Right cardiac atrium (tissue), 5 donors: ENCODE measurements around the gene CHCHD6. TPM values are rescaled to one million over a fixed set of nuclear protein-coding genes. Genes with fewer than 3 reads are reported as not detected.
"Not testable (repeated sequence)": the region's sequence is repeated elsewhere in the genome, so short reads cannot be mapped to it uniquely, and the experiment has no call there.

Experiments used
- ATAC-seq, 2 donors: fragments of 200-7000 bp; cut with Tn5 transposase; one replicate each; pipeline versions ENCODE4 v1.8.0 to v1.9.1; 2020; ENCODE audit warnings: moderate library complexity in 2 of 2, mild to moderate bottlenecking in 1 of 2
- DNase-seq, 3 donors: peaks; one replicate each; pipeline ENCODE4 v3.0.0-alpha.2; 2020
- H3K27ac ChIP-seq: one replicate; pipeline ENCODE4 v1.5.1; 2013; ENCODE audit warnings: mild to moderate bottlenecking, low read length, control low read depth, moderate library complexity
- H3K27me3 ChIP-seq: one replicate; pipeline ENCODE4 v1.6.1; 2013; ENCODE audit not compliant: control insufficient read depth, insufficient read depth
- H3K4me1 ChIP-seq: one replicate; pipeline ENCODE4 v1.6.1; 2013; ENCODE audit warnings: low read length; ENCODE audit not compliant: control insufficient read depth, insufficient read depth
- H3K4me3 ChIP-seq: one replicate; pipeline ENCODE4 v1.5.1; 2013; ENCODE audit warnings: low read length, control low read depth
- H3K9me3 ChIP-seq: one replicate; pipeline ENCODE4 v1.6.1; 2013; ENCODE audit warnings: low read length; ENCODE audit not compliant: control insufficient read depth
- WGBS: extraction: QIAGEN DNeasy Blood & Tissue Kit; methylation state at CpG from one replicate; pipeline ENCODE4 v1.1.7; 2013; 5-methylcytosine and 5-hydroxymethylcytosine counted together
- intact Hi-C, 4 donors: fragments of 100-400 bp; cut with DNase I; formaldehyde crosslinking; loops; one replicate each; pipeline versions ENCODE4 v1.11.0 to v1.14.0; 2022 to 2023
- polyA plus RNA-seq: library from polyadenylated mRNA; stranded (reverse); fragments of 200-250 nt; gene quantifications from one replicate; pipeline ENCODE4 v1.2.3, GENCODE V29; 2013
- total RNA-seq, 4 donors: library from RNA; stranded (reverse); fragmentation: NEBNext Ultra II Directional; extraction: Animal tissue kit (Norgen Biotek cat#: 25700); gene quantifications; one replicate each; pipeline ENCODE4 v1.2.1, GENCODE V29; 2021
- donor health status: healthy with polysubstance abuse.
- donor health status: DM: no; HTN: yes; CAD: no.
- donor health status: DM: no; HTN: no; CAD: no.
- donor health status: DM: no; HTN: yes; CAD: no; lungs with severe emphysema.
- donor health status: DM: yes; HTN: yes; CAD: no.

The CHCHD6 gene
- total and polyA plus RNA-seq, 5 donors, result 7.1 to 10.5 (median 9.3) TPM

DNA sequence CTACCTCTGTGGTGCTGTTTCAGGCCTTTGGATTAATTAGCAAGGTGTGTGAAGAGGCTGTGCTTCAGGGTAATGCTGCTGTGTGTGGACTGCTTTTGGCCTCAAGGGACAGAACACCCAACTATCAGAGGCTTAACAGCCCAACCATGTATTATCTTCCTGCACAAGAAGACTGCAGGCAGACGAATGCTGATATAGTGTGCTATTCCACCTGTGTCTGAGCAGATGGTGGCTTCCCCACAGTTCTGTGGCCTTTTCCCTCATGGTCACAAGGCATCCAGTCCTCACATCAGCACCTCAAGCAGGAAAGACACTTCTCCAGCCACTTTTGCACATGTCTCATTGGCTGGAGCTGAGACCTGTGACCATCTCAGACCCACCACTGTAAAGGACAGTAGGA lies 76.6 kb downstream of the CHCHD6 start:
- ATAC-seq (no peak), DNase-seq (no peak)
- Histone ChIP-seq H3K27me3 (no peaks in the 10 kb centered on the region), H3K4me3 (no peak overlapping the region), H3K4me1 (peaks cover 5% of the 10 kb centered on the region), H3K27ac (no peak overlapping the region), H3K9me3 (no peaks in the 10 kb centered on the region)
- WGBS, result 87% methylated on average over 1 of the region's 1 CpG
- intact Hi-C loops, result no loop called here

GRCh38 chr3:126781406-126781805 lies 77.4 kb downstream of the CHCHD6 start:
- intact Hi-C loops, result no loop called here
- Histone ChIP-seq H3K27ac (no peak overlapping the region), H3K4me1 (peaks cover 5% of the 10 kb centered on the region), H3K9me3 (no peaks in the 10 kb centered on the region), H3K4me3 (no peak overlapping the region), H3K27me3 (no peaks in the 10 kb centered on the region)
- 83% methylated on average over 3 of the region's 3 CpGs for WGBS
- ATAC-seq (peak in 1 of 2 donors; percentile 11), DNase-seq (no peak)

DNA sequence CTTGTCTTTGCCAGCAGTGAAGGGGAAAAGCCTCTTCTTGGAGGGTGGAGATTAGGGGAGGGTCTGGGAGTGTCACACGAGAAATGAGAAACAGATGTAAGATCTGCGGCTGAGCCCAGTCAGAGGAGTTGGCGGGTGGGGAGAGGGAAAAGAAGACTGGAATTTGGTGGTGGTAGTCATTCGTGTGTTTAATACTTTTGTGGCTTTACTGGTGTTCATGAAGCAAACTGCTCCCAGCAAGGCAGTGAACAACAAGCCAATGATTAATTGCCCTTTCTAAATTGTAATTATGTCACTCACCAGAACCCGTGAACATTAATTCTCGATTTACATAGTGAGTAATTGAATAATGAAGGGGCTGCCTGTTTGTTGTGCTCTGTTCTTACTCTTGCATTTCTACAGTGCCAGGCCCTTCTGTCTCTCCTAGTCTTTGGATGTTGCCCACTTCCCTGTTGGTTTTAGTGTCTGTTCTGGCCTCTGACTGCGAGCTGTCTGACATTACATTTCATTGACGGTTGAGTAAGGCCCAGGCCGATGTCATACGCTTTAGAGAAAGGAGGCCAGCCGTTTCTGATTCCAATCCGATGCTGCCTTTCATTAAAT lies 78.0 kb downstream of the CHCHD6 start:
- peak overlapping the region; percentile 25 for H3K27ac ChIP-seq
- no peaks in the 10 kb centered on the region for H3K27me3 ChIP-seq
- 66% methylated on average over 12 of the region's 12 CpGs for WGBS
- intact Hi-C loops, result no loop called here
- H3K4me1 ChIP-seq, result peaks cover 5% of the 10 kb centered on the region
- ATAC-seq, result peak; percentile 77 to 84
- no peaks in the 10 kb centered on the region for H3K9me3 ChIP-seq
- no peak overlapping the region for H3K4me3 ChIP-seq
- peak in 2 of 3 donors; percentile 42 to 55 for DNase-seq

GRCh38 chr3:126782536-126782935 lies 78.5 kb downstream of the CHCHD6 start:
- intact Hi-C loops, result no loop called here
- Histone ChIP-seq H3K4me3 (no peak overlapping the region), H3K4me1 (peaks cover 5% of the 10 kb centered on the region), H3K27me3 (no peaks in the 10 kb centered on the region), H3K9me3 (no peaks in the 10 kb centered on the region), H3K27ac (no peak overlapping the region)
- peak in 1 of 3 donors; percentile 42 for DNase-seq
- ATAC-seq, result peak; percentile 72
- 50% methylated on average over 3 of the region's 3 CpGs for WGBS

GRCh38 chr3:126784254-126784653 lies 80.2 kb downstream of the CHCHD6 start:
- no peak overlapping the region for H3K27ac ChIP-seq
- H3K4me1 ChIP-seq, result peaks cover 5% of the 10 kb centered on the region
- no peak overlapping the region for H3K4me3 ChIP-seq
- no peaks in the 10 kb centered on the region for H3K9me3 ChIP-seq
- ATAC-seq (no peak), DNase-seq (no peak)
- intact Hi-C loops, result no loop called here
- H3K27me3 ChIP-seq, result no peaks in the 10 kb centered on the region
- 63% methylated on average over 2 of the region's 2 CpGs for WGBS

- intact Hi-C loops, H3K27ac ChIP-seq, H3K4me1 ChIP-seq, ATAC-seq, H3K9me3 ChIP-seq, H3K4me3 ChIP-seq, H3K27me3 ChIP-seq: not testable (repeated sequence)
- peak in 1 of 3 donors; percentile 34 for DNase-seq
- 86% methylated on average over 7 of the region's 7 CpGs for WGBS
Measured at GRCh38 chr3:126791320-126791719, 87.3 kb downstream of the CHCHD6 start.

- intact Hi-C loops, result no loop called here
- Histone ChIP-seq H3K27ac (no peak overlapping the region), H3K27me3 (no peaks in the 10 kb centered on the region), H3K9me3 (no peaks in the 10 kb centered on the region), H3K4me3 (no peak overlapping the region), H3K4me1 (no peaks in the 10 kb centered on the region)
- 95% methylated on average over 1 of the region's 1 CpG for WGBS
- DNase-seq (no peak), ATAC-seq (no peak)
Measured at GRCh38 chr3:126792998-126793397, 89.0 kb downstream of the CHCHD6 start.

DNA sequence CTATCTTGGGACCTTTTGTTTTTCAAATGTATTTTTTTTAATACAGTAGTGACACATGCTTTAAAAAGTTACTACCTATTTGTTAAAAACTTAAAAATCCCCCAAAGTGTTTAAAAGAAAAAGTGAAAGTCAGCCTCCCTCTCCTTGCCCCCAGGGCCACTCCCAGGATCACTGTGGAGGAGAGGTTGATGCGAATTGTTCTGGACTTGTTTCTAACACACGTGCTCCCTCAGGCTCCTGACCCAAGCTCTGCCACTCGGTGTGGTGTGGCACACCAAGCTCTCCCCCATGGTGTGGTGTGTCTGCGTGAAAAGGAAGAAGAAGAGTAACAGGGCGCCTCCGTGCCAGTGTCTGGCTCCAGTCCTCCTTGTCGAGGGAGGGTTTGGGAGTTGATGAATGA lies 93.5 kb downstream of the CHCHD6 start:
- H3K27me3 ChIP-seq, result no peaks in the 10 kb centered on the region
- DNase-seq (no peak), ATAC-seq (no peak)
- no peak overlapping the region for H3K27ac ChIP-seq
- H3K9me3 ChIP-seq, result no peaks in the 10 kb centered on the region
- H3K4me3 ChIP-seq, result no peak overlapping the region
- H3K4me1 ChIP-seq, result no peaks in the 10 kb centered on the region
- intact Hi-C loops, result no loop called here
- 85% methylated on average over 7 of the region's 7 CpGs for WGBS

DNA sequence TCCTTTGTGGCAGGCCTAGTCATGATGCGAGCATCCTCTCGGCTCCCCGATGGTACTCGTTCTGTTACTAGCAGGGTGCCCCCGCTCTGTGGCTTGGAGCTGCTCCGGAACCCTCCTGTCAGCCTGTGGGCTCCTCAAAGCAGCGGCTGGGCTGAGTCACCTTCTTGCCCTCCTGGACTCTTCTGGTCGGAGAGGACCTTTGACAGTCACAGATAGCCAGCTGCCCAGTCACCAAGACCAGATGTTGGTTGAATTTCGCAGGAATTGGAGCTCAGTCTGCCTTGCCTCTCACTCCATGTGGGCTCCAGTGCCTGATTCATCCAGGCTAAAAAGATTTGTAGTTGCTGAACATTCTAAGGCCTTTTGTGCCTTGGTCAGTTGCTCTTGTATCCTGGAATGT lies 94.5 kb downstream of the CHCHD6 start:
- Histone ChIP-seq H3K4me1 (no peaks in the 10 kb centered on the region), H3K27me3 (no peaks in the 10 kb centered on the region), H3K4me3 (no peak overlapping the region), H3K9me3 (no peaks in the 10 kb centered on the region), H3K27ac (no peak overlapping the region)
- DNase-seq, result no peak
- intact Hi-C loops, result no loop called here
- WGBS, result 93% methylated on average over 9 of the region's 9 CpGs
- ATAC-seq, result no peak

- intact Hi-C loops, result no loop called here
- H3K27me3 ChIP-seq, result no peaks in the 10 kb centered on the region
- H3K9me3 ChIP-seq, result no peaks in the 10 kb centered on the region
- no peak overlapping the region for H3K4me3 ChIP-seq
- H3K4me1 ChIP-seq, result no peaks in the 10 kb centered on the region
- WGBS, result 91% methylated on average over 2 of the region's 2 CpGs
- no peak for ATAC-seq
- no peak for DNase-seq
- no peak overlapping the region for H3K27ac ChIP-seq
Measured at GRCh38 chr3:126799099-126799498, 95.1 kb downstream of the CHCHD6 start.

- 97% methylated on average over 11 of the region's 11 CpGs for WGBS
- ATAC-seq, intact Hi-C loops, DNase-seq, H3K4me1 ChIP-seq, H3K4me3 ChIP-seq, H3K27ac ChIP-seq, H3K27me3 ChIP-seq, H3K9me3 ChIP-seq: not testable (repeated sequence)
Measured at GRCh38 chr3:126801312-126801711, 97.3 kb downstream of the CHCHD6 start.

DNA sequence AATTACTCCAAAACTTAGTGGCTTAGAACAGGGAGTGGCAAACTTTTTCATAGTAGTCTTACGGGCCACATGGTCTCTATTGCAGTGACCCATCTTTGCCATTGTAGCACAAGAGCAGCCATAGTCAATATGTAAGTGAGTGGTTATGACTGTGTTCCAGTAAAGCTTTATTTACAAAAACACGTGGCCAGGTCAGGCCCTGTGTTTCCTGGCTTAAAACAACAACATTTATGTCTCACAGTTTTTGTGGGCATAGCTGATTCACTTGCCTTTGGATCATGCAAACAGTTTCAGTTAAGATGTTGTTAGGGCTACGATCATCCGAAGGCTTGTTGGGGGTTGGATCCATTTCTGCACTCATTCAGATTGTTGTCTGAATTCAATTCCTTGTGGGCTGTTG lies 103.8 kb downstream of the CHCHD6 start:
- Histone ChIP-seq H3K9me3 (no peaks in the 10 kb centered on the region), H3K4me3 (no peak overlapping the region), H3K27me3 (no peaks in the 10 kb centered on the region), H3K27ac (no peak overlapping the region), H3K4me1 (no peaks in the 10 kb centered on the region)
- intact Hi-C loops, result no loop called here
- WGBS, result 92% methylated on average over 4 of the region's 4 CpGs
- no peak for DNase-seq
- no peak for ATAC-seq
